ENCODE results near the gene SUSD2.
"Not testable (repeated sequence)": the region's sequence is repeated elsewhere in the genome, so short reads cannot be mapped to it uniquely, and the experiment has no call there.

The SUSD2 gene

DNA sequence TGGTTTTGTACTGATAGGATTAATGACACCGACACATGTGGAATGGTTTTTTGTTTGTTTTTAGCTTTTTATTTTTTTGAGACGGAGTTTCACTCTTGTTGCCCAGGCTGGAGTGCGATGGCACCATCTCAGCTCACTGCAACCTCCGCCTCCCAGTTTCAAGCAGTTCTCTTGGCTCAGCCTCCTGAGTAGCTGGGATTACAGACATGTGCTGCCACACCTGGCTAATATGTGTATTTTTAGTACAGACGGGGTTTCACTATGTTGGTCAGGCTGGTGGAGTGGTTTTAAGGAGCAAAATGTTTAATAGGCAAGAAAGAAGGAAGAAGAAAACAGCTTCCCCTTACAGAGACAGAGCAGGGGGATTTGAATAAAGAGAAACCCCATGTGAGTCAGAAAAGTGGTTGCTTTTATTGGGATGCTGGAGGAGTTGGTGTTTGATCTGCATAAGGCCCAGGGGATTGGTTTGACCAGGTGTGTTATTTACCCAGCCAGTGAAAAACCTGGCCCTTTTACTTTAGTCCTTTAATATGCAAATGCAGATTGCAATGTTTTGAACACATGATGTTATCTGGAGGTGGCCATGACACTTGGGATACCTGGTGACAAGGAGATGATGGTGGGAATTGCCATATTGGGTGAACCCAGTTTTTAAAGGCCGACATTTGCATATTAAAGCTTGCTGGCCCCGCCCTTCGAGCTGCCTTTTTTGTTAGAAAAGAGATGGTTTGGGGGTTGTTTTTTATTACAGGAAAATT lies 24.3 kb downstream of the SUSD2 start:
- Histone ChIP-seq H3K36me3 (ENCODE audit: insufficient read depth, low read length) (peaks cover 3% of the 10 kb centered on the region; the same call in 1 of the 2 replicates), H3K9me3 (ENCODE audit: low read length) (peaks cover 4% of the 10 kb centered on the region; the same call in 1 of the 2 replicates), H3K4me3 (ENCODE audit: low read depth, low read length, poor library complexity, severe bottlenecking) (no peak overlapping the region), H3K9me2 (ENCODE audit: low read depth, low read length) (no peaks in the 10 kb centered on the region), H2AFZ (ENCODE audit: low read length) (no peak overlapping the region), H4K20me1 (ENCODE audit: insufficient read depth, low read length) (no peaks in the 10 kb centered on the region), H3K4me2 (ENCODE audit: low read length) (no peak overlapping the region), H3K27me3 (ENCODE audit: insufficient read depth, low read length) (peaks cover 8% of the 10 kb centered on the region; the same call in 1 of the 2 replicates), H3K27ac (ENCODE audit: low read depth, low read length, poor library complexity, severe bottlenecking) (no peak overlapping the region), H3K79me2 (ENCODE audit: insufficient read depth, low read length) (no peaks in the 10 kb centered on the region), H3F3A (ENCODE audit: insufficient read depth, low read length) (no peaks in the 10 kb centered on the region), H3K4me1 (ENCODE audit: insufficient read depth, low read length, severe bottlenecking) (no peaks in the 10 kb centered on the region), H3K9ac (ENCODE audit: low read length) (no peak overlapping the region)
- no peak for TF ChIP-seq EZH2 (IDR thresholded peaks at IDR 0.05; ENCODE audit: borderline replicate concordance, low read length)
- TF ChIP-seq, protein P1, sequence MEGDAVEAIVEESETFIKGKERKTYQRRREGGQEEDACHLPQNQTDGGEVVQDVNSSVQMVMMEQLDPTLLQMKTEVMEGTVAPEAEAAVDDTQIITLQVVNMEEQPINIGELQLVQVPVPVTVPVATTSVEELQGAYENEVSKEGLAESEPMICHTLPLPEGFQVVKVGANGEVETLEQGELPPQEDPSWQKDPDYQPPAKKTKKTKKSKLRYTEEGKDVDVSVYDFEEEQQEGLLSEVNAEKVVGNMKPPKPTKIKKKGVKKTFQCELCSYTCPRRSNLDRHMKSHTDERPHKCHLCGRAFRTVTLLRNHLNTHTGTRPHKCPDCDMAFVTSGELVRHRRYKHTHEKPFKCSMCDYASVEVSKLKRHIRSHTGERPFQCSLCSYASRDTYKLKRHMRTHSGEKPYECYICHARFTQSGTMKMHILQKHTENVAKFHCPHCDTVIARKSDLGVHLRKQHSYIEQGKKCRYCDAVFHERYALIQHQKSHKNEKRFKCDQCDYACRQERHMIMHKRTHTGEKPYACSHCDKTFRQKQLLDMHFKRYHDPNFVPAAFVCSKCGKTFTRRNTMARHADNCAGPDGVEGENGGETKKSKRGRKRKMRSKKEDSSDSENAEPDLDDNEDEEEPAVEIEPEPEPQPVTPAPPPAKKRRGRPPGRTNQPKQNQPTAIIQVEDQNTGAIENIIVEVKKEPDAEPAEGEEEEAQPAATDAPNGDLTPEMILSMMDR (IDR thresholded peaks at IDR 0.05; ENCODE audit: low read length): no peak

DNA sequence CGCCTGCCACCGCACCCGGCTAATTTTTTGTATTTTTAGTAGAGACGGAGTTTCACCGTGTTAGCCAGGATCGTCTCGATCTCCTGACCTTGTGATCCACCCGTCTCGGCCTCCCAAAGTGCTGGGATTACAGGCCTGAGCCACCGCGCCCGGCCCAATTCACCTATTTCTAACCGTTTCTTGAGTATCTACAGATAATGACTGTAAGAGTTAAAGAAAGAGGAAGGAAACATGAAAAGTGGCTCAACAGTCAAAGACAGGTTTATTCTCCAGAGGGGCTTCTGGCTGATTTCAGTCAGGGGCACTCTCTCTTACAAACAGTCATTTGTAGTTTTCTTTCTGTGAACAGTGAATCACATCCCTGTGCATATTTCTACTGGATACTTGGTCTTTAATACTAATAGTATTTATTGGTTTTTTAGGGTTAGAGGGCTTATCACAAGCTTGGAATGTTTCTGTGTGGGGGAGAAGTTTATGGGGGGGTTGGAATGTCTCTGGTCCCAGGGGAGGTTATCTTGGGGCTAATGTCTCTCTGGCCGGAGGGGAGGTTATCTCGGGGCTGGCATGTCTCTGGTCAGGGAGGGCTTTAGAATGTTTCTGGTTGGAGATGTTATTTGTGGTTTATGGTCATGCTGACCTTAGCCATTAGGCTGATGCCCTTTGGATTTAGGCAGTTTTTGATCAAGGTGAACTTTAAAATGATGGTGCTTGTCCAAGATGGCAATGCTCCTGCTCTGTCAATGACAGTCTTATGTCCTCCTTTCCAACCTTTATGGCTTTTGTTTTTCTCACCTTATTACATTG lies 25.4 kb downstream of the SUSD2 start:
- H3K9me2 ChIP-seq (ENCODE audit: low read depth, low read length); H3K79me2 ChIP-seq (ENCODE audit: insufficient read depth, low read length); H4K20me1 ChIP-seq (ENCODE audit: insufficient read depth, low read length); H3K4me3 ChIP-seq (ENCODE audit: low read depth, low read length, poor library complexity, severe bottlenecking); H3K9ac ChIP-seq (ENCODE audit: low read length); H3K27me3 ChIP-seq (ENCODE audit: insufficient read depth, low read length); H3K4me2 ChIP-seq (ENCODE audit: low read length); H3K27ac ChIP-seq (ENCODE audit: low read depth, low read length, poor library complexity, severe bottlenecking); H2AFZ ChIP-seq (ENCODE audit: low read length); H3K9me3 ChIP-seq (ENCODE audit: low read length); H3K36me3 ChIP-seq (ENCODE audit: insufficient read depth, low read length); H3F3A ChIP-seq (ENCODE audit: insufficient read depth, low read length); H3K4me1 ChIP-seq (ENCODE audit: insufficient read depth, low read length, severe bottlenecking): not testable (repeated sequence)

DNA sequence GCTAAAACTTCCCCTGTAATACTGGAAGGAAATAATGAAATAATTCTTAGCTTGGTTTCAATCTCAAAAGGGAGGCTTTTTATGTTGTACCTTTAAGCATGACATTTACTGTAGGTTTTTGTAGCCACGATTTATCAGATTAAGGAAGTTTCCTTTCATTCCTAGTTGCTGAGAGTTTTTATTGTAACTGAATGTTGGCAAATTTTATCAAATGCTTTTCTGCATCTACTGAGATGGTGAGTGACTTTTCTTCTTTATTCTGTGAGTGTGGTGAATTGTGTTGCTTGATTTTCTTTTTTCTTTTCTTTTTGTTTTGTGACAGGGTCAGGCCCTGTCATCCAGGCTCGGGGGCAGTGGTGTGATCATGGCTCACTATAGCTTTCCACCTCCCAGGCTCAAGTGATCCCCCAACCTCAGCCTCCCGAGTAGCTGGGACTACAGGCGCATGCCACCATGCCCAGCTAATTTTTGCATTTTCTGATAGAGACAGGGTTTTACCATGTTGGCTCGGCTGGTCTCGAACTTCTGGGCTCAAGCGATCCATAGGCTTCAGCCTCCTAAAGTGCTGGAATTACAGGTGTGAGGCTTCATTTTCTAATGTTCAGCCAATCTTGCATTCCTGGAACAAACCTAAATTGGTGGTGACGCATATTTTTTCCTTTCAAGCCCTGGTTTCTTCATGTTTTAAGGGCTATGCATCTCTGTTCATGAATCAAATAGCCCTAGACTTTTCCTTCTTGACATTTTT lies 26.2 kb downstream of the SUSD2 start:
- TF ChIP-seq, protein P1 (IDR thresholded peaks at IDR 0.05; ENCODE audit: low read length): no peak
- TF ChIP-seq EZH2 (IDR thresholded peaks at IDR 0.05; ENCODE audit: borderline replicate concordance, low read length): no peak
- Histone ChIP-seq H3K9me2 (ENCODE audit: low read depth, low read length) (no peaks in the 10 kb centered on the region), H3K27ac (ENCODE audit: low read depth, low read length, poor library complexity, severe bottlenecking) (no peak overlapping the region), H3K79me2 (ENCODE audit: insufficient read depth, low read length) (no peaks in the 10 kb centered on the region), H3K9ac (ENCODE audit: low read length) (no peak overlapping the region), H3K4me3 (ENCODE audit: low read depth, low read length, poor library complexity, severe bottlenecking) (no peak overlapping the region), H3K36me3 (ENCODE audit: insufficient read depth, low read length) (peaks cover 3% of the 10 kb centered on the region; the same call in 1 of the 2 replicates), H4K20me1 (ENCODE audit: insufficient read depth, low read length) (no peaks in the 10 kb centered on the region), H3K9me3 (ENCODE audit: low read length) (peaks cover 4% of the 10 kb centered on the region; the same call in 1 of the 2 replicates), H2AFZ (ENCODE audit: low read length) (no peak overlapping the region), H3K4me2 (ENCODE audit: low read length) (no peak overlapping the region), H3F3A (ENCODE audit: insufficient read depth, low read length) (no peaks in the 10 kb centered on the region), H3K27me3 (ENCODE audit: insufficient read depth, low read length) (peaks cover 8% of the 10 kb centered on the region; the same call in 1 of the 2 replicates), H3K4me1 (ENCODE audit: insufficient read depth, low read length, severe bottlenecking) (no peaks in the 10 kb centered on the region)
